DOHH2 (cell line): ENCODE results near the gene TMEM45A.

Source experiments
- H3F3A ChIP-seq: fragments of 200-600 bp; sonication (generic), shearing (Covaris generic); 2 replicates; pipeline ENCODE4 v1.6.0; 2016; ENCODE audit warnings: antibody characterized with exemption, mild to moderate bottlenecking; ENCODE audit not compliant: control insufficient read depth, insufficient read depth
- H3K27ac ChIP-seq: fragments of 200-600 bp; sonication (generic); 2 replicates; pipeline ENCODE4 v1.5.1; 2014; ENCODE audit warnings: low read depth, mild to moderate bottlenecking, low read length, moderate library complexity
- H3K27me3 ChIP-seq: fragments of 200-600 bp; sonication (generic); 2 replicates; pipeline ENCODE4 v1.6.1; 2014; ENCODE audit warnings: mild to moderate bottlenecking, low read length, mixed read lengths; ENCODE audit not compliant: control insufficient read depth
- H3K36me3 ChIP-seq: fragments of 200-600 bp; sonication (generic); 2 replicates; pipeline ENCODE4 v1.6.1; 2014; ENCODE audit warnings: mild to moderate bottlenecking, low read length, moderate library complexity, mixed read lengths; ENCODE audit not compliant: control insufficient read depth
- H3K4me1 ChIP-seq: fragments of 200-600 bp; sonication (generic); 2 replicates; pipeline ENCODE4 v1.6.1; 2014; ENCODE audit warnings: mild to moderate bottlenecking, low read length, mixed read lengths; ENCODE audit not compliant: control insufficient read depth
- H3K4me2 ChIP-seq: fragments of 200-600 bp; sonication (generic); 2 replicates; pipeline ENCODE4 v1.6.0; 2014; ENCODE audit warnings: mild to moderate bottlenecking, low read length, moderate library complexity
- H3K4me3 ChIP-seq: fragments of 200-600 bp; sonication (generic); 2 replicates; pipeline ENCODE4 v1.5.1; 2014; ENCODE audit warnings: mild to moderate bottlenecking, low read length, mixed read lengths
- H3K79me2 ChIP-seq: fragments of 200-600 bp; sonication (generic); 2 replicates; pipeline ENCODE4 v1.6.1; 2014; ENCODE audit warnings: mild to moderate bottlenecking, low read length, mixed read lengths; ENCODE audit not compliant: control insufficient read depth
- H3K9me2 ChIP-seq: fragments of 200-600 bp; sonication (generic); replicated peaks from 2 replicates; pipeline ENCODE4 v1.6.1; 2014; ENCODE audit warnings: mild to moderate bottlenecking, low read length, mixed read lengths; ENCODE audit not compliant: control insufficient read depth
- H3K9me3 ChIP-seq: fragments of 200-600 bp; sonication (generic); 2 replicates; pipeline ENCODE4 v1.6.1; 2014; ENCODE audit warnings: antibody characterized with exemption, low read length, mixed read lengths; ENCODE audit not compliant: control insufficient read depth, insufficient read depth
- H4K20me1 ChIP-seq: fragments of 200-600 bp; sonication (generic); 2 replicates; pipeline ENCODE4 v1.6.0; 2014; ENCODE audit warnings: low read depth, mild to moderate bottlenecking, antibody characterized with exemption, low read length, moderate library complexity; ENCODE audit not compliant: control insufficient read depth, insufficient read depth
- CTCF ChIP-seq: fragments of 200-600 bp; sonication (generic); IDR thresholded peaks from one replicate; pipeline ENCODE4 v1.5.1; 2014; ENCODE audit warnings: antibody characterized with exemption, mild to moderate bottlenecking, low read depth, low read length; ENCODE audit not compliant: poor library complexity, severe bottlenecking
- EZH2phosphoT487 ChIP-seq: fragments of 200-600 bp; sonication (generic); IDR thresholded peaks from 2 replicates; pipeline ENCODE4 v1.6.1; 2017; ENCODE audit warnings: borderline replicate concordance, mild to moderate bottlenecking, antibody characterized with exemption, low read length, moderate library complexity, mixed read lengths

TMEM45A gene

GRCh38 chr3:100480081-100480480 is 12.3 kb upstream of the TMEM45A start:
- H3K79me2 ChIP-seq, result no peaks in the 10 kb centered on the region
- H3K9me2 ChIP-seq, result no peaks in the 10 kb centered on the region; the same call in 1 of the 2 replicates
- no peaks in the 10 kb centered on the region for H3K9me3 ChIP-seq
- no peaks in the 10 kb centered on the region for H3K4me1 ChIP-seq
- no peaks in the 10 kb centered on the region for H4K20me1 ChIP-seq
- no peak overlapping the region for H3K4me3 ChIP-seq
- TF ChIP-seq EZH2phosphoT487 (no peak), CTCF (no peak)
- no peaks in the 10 kb centered on the region for H3K36me3 ChIP-seq
- 0 out of 2 replicates have a peak, but pooled peaks cover 3% of the 10 kb centered on the region for H3K27me3 ChIP-seq
- no peaks in the 10 kb centered on the region for H3F3A ChIP-seq
- H3K27ac ChIP-seq, result no peak overlapping the region
- no peak overlapping the region for H3K4me2 ChIP-seq

- no peaks in the 10 kb centered on the region for H3F3A ChIP-seq
- H3K4me1 ChIP-seq, result no peaks in the 10 kb centered on the region
- no peak overlapping the region for H3K27ac ChIP-seq
- H3K9me2 ChIP-seq, result no peaks in the 10 kb centered on the region; the same call in 1 of the 2 replicates
- no peaks in the 10 kb centered on the region for H3K79me2 ChIP-seq
- H4K20me1 ChIP-seq, result no peaks in the 10 kb centered on the region
- no peak overlapping the region for H3K4me3 ChIP-seq
- TF ChIP-seq EZH2phosphoT487, result no peak
- no peak for TF ChIP-seq CTCF
- H3K4me2 ChIP-seq, result no peak overlapping the region
- H3K9me3 ChIP-seq, result no peaks in the 10 kb centered on the region
- H3K27me3 ChIP-seq, result 0 out of 2 replicates have a peak, but pooled peaks cover 3% of the 10 kb centered on the region
- no peaks in the 10 kb centered on the region for H3K36me3 ChIP-seq
These were observed 10.2 kb upstream of the TMEM45A start for GRCh38 chr3:100482176-100482575.

- Histone ChIP-seq H3K4me1 (no peaks in the 10 kb centered on the region), H4K20me1 (no peaks in the 10 kb centered on the region), H3K9me3 (no peaks in the 10 kb centered on the region), H3K36me3 (no peaks in the 10 kb centered on the region), H3K27me3 (0 out of 2 replicates have a peak, but pooled peaks cover 3% of the 10 kb centered on the region), H3K4me2 (no peak overlapping the region), H3F3A (no peaks in the 10 kb centered on the region), H3K9me2 (no peaks in the 10 kb centered on the region; the same call in 1 of the 2 replicates), H3K27ac (no peak overlapping the region), H3K79me2 (no peaks in the 10 kb centered on the region), H3K4me3 (no peak overlapping the region)
- TF ChIP-seq CTCF (no peak), EZH2phosphoT487 (no peak)
These were observed 8.9 kb upstream of the TMEM45A start for GRCh38 chr3:100483529-100483928.
